ACHN (cell line): Measurements from ENCODE around the gene PEX26.
"Not testable (repeated sequence)": the region's sequence is repeated elsewhere in the genome, so short reads cannot be mapped to it uniquely, and the experiment has no call there.

Source experiments
- DNase-seq: peaks from one replicate; pipeline ENCODE4 v3.0.0-alpha.2; 2015
- in situ Hi-C: cut with HindIII; loops from 2 replicates; pipeline ENCODE4 v1.10.0; 2017; ENCODE audit warnings: low sequenced_read_pairs, low pct_ligation_motif_present, low pct_unique_long_range_greater_than_20kb

Gene PEX26

GRCh38 chr22:18130699-18131429 is 53.1 kb downstream of the PEX26 start:
- in situ Hi-C loops, result no loop called here

DNA sequence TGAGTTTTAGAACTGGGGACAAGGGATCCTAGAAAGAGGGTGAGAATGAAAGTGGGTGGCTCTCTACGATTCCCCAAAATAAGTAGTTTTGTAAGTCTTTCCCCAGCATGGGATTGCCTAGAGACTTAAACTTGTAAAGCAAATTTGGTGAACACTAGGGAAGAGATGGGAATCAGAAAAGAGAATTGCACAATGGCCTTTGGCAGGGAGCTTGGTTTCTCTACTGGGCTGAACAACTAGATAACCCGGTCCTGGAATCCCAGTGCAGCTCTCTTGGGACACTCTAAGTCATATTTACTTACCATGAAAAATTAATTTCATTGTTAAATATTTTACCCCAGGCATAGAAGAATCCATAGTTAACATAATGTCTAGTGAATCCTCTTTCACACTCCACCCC is 55.7 kb downstream of the PEX26 start:
- no peak for DNase-seq
- in situ Hi-C loops, result no loop called here

More at GRCh38 chr22:18130699-18131429, 53.1 kb downstream of the PEX26 start:
- no peak for DNase-seq

DNA sequence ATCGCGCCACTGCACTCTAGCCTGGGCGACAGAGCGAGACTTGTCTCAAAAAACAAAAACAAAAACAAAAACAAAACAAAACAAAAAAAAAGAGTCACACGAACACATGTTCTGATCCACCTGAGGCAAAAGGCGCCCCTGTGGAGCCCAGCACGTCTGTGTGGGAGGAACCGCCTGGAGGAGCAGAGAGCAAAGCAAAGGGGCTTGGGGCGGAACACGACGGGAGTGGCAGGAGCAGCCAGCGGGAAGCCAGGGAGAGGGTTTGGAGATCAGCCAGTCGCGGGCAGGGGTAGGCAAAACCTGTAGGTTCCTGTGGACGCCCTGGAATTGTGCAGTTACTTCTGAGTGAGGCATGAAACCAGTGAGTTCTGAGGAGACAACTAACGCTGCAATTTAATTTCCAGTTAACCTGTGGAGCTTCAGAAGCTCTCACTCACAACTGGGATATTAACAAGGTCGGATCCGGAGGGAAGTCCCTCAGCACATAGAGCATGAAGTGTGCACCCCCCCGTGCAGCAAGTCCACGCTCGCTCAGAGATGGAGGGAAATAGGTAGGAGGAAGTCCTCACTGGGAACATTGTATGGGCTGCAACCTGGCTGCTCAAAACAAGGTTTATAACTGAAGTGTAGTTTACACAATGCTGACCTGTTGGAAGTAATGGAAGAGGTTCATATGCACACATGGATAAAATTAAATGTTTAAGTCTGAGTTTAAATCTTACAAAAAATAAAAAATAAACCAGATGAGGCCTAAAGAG is 59.0 kb downstream of the PEX26 start:
- in situ Hi-C loops, result no loop called here
- DNase-seq, result no peak

DNA sequence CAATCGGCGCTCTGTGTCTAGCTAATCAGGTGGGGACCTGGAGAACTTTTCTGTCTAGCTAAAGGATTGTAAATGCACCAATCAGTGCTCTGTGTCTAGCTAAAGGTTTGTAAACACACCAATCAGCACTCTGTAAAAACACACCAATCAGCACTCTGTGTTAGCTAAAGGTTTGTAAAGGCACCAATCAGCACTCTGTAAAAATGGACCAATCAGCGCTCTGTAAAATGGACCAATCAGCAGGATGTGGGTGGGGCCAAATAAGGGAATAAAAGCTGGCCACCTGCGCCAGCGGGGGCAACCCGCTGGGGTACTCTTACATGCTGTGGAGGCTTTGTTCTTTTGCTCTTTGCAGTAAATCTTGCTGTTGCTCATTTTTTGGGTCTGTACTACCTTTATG is 63.2 kb downstream of the PEX26 start:
- in situ Hi-C loops, DNase-seq: not testable (repeated sequence)

GRCh38 chr22:18144105-18144504 is 66.3 kb downstream of the PEX26 start:
- DNase-seq, result no peak
- in situ Hi-C loops, result no loop called here

- no peak for DNase-seq
- in situ Hi-C loops, result no loop called here
Observed at GRCh38 chr22:18145676-18146388, 68.0 kb downstream of the PEX26 start.

- no peak for DNase-seq
- in situ Hi-C loops, result no loop called here
Observed at GRCh38 chr22:18146389-18146753, 68.6 kb downstream of the PEX26 start.

GRCh38 chr22:18147791-18148190 is 70.0 kb downstream of the PEX26 start:
- DNase-seq, result no peak
- in situ Hi-C loops, result no loop called here

DNA sequence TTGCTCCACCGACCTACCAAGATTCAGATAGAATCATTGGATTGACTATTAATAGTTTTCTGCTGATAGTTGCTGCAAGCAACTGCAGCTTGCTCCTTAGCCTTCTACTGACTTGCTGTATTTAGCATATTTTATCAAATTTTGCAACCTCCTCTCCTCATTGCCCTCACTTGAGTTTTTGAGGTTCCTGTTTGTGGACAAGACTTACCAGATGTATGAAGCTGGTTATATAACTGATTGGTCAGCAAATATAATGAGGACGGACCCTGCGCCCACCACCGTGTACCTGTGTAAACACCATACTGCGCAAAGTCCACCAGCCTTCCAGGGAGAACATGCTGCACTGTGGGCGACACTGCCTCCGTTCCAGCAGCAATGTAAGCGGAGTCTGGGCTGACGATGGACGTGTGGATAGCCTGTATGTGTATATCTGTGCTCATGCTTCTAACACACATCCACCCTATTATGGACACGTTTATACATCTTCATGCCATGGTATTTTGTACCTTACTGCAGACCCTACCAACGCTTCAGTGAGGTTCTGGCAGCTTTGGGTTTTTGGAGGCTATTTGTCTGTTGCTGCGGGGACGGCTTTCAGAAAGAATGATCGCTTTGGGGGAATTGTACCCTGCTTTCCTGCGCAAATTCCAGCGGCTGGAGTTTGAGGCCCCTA is 70.6 kb downstream of the PEX26 start:
- no peak for DNase-seq
- in situ Hi-C loops, result no loop called here

DNA sequence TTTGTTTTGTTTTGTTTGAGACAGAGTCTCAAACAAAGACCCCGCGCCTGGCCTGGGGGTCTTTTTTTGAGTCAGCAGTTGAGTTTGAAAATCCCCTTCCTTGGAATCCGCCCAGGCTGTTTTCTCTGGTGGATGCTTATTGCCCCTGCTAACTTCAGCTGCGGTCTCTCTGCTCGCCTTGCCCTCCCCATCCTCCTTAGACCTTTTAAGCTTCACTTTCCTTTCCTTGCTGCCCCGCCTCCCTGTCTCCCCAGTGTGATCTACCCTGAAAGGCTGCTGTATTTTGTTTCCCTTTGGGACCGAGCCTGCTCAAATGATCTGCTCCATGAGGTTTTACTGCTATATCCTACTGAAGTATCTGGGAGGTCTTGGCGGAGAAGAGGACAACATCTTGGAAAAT is 74.7 kb downstream of the PEX26 start:
- in situ Hi-C loops, result no loop called here
- DNase-seq, result no peak

DNA sequence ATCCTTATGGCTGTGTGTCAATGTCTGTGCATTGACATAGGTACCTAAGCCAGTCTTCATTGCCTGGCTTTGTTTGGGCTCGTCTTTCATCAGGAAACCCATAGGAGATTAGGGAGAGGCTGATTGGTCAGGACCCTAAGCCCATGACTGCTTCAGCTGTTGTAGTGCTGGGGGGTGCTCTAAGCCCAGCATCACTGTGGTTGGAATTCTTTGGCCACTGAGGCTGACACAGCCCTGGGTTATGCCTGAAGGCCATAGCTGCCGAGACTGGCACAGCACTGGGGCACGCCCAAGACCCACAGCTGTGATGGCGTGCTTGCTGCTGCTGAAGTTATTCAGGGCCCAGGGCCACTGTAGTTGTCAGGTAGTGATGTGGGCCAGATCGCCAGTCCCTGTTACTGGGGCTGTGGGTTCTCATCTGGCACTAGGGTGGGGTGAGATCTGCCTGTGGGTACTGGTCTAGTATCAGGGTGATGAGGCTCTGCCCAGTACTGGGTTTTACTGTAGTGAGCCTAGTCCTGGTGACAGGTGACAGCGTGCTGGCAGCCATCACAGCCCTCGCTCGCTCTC is 77.1 kb downstream of the PEX26 start:
- no peak for DNase-seq
- in situ Hi-C loops, result no loop called here
